Kidney epithelial cell (primary cell): Measurements from ENCODE around the gene NOS2. TPM values are rescaled to one million over a fixed set of nuclear protein-coding genes. Genes with fewer than 3 reads are reported as not detected.

Source experiments
- DNase-seq: peaks from one replicate; pipeline ENCODE4 v3.0.0-alpha.2; 2010; ENCODE audit warnings: low read depth
- H3K27me3 ChIP-seq: 2 replicates; pipeline ENCODE4 v1.6.0; 2011; ENCODE audit warnings: low read length; ENCODE audit not compliant: control insufficient read depth, insufficient read depth
- H3K36me3 ChIP-seq: 2 replicates; pipeline ENCODE4 v1.5.1; 2011; ENCODE audit warnings: low read length; ENCODE audit not compliant: control insufficient read depth, insufficient read depth
- H3K4me3 ChIP-seq: 2 replicates; pipeline ENCODE4 v1.5.1; 2011; ENCODE audit warnings: low read depth, mild to moderate bottlenecking, control low read depth, low read length
- total RNA-seq: library from RNA; depleted of rRNA; stranded (reverse); fragments of >200 nt; gene quantifications from 2 replicates; pipeline ENCODE4 v1.2.3, GENCODE V29; 2015
- TF ChIP-seq, protein P1 (sequence below): IDR thresholded peaks from 2 replicates; pipeline ENCODE4 v1.5.1; 2011; ENCODE audit warnings: mild to moderate bottlenecking, moderate library complexity, low read length, control low read depth, inconsistent platforms; ENCODE audit not compliant: insufficient read depth, poor library complexity, severe bottlenecking

The NOS2 gene
- total RNA-seq, 1 donor from 2014 or later, result 0.04 TPM

DNA sequence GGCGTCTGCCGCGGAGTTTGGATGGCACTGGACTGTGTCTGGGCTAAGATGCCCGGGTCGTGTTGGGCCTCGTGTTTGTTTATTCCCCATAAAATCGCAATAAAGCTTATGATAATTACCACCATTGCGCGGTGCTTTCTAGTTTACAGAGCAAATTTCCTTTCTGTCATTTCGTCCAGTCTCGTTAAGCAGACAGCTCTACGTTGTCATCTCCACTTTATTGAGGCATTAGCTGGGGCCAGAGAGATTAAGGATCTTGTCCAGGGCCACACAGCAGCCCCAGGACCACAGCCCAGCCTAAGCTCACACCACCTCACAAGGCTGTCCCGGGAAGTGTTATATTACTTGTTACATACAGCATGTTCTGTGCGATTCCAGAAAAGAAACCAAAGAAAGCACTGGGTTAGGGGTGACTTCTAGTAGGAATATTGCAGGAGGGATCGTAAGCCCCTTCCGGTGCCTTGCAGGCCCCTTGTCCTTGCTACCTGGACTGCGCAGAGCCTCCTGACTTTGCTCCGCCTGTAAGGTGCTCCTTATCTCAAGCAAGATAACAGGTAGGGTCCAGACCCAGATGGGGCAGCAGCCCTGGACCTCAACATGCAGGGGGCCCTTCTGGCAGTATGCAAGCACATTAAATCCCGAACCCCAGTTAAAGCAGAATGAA is 6.3 kb downstream of the NOS2 start:
- Histone ChIP-seq H3K4me3 (no peak overlapping the region), H3K36me3 (no peaks in the 10 kb centered on the region), H3K27me3 (peaks cover 34% of the 10 kb centered on the region)
- DNase-seq, result no peak
- TF ChIP-seq, protein P1, sequence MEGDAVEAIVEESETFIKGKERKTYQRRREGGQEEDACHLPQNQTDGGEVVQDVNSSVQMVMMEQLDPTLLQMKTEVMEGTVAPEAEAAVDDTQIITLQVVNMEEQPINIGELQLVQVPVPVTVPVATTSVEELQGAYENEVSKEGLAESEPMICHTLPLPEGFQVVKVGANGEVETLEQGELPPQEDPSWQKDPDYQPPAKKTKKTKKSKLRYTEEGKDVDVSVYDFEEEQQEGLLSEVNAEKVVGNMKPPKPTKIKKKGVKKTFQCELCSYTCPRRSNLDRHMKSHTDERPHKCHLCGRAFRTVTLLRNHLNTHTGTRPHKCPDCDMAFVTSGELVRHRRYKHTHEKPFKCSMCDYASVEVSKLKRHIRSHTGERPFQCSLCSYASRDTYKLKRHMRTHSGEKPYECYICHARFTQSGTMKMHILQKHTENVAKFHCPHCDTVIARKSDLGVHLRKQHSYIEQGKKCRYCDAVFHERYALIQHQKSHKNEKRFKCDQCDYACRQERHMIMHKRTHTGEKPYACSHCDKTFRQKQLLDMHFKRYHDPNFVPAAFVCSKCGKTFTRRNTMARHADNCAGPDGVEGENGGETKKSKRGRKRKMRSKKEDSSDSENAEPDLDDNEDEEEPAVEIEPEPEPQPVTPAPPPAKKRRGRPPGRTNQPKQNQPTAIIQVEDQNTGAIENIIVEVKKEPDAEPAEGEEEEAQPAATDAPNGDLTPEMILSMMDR, result no peak

DNA sequence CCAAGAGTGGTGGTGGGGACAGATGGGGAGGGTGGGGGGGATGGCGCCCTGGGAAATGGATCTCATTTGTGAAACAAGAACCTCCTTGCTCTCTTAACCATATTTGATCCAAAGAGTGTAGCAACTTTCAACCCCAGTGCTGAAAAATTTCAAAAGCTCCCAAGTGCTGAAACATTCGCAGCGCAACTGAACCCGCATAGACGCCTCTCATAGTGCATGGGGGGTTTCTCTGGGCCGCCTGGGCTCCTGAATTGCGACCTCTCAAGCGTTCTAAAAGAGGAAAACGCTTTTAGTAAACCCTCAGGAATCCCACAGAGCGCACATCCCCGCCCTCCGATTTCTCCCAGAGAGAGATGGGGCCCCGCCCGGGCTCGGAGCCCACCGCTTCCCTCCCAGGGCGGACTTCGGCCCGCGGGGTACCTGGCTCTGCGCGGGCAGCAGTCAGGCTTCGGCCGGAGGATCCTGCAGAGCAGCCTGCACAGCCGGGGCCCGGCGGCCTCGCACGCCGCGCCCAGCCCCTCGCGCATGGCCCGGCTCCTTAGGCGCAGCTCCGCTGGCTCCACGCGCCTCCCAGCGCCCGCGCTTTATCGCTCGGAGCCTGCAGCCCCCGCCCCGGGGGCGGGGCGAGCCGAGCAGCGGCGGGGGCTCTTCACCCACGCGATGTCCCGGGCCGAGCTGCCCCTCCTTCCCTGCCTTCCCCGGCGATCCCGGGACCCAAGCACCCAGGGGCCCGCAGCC is 7.0 kb downstream of the NOS2 start:
- TF ChIP-seq, protein P1, result no peak
- no peak for DNase-seq
- Histone ChIP-seq H3K4me3 (no peak overlapping the region), H3K36me3 (no peaks in the 10 kb centered on the region), H3K27me3 (peaks cover 34% of the 10 kb centered on the region)

DNA sequence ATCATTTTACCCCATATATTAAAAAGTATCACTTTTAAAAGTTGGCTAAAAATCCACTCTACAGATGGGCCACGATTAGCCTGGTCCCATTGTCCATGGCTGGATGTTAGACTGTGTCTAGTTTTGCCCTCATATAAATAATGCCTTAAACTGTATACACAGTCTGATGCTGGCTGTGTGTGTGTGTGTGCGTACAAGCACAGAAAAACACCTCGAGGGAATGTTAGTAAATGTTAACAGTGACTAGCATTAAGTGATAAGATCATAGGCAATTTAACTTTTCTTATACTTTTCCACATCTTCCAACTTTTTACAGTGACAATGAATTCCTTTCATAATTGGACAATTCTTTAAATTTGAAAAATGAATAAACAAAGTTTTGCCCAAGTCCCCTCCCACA is 8.2 kb downstream of the NOS2 start:
- TF ChIP-seq, protein P1, result no peak
- no peak for DNase-seq
- Histone ChIP-seq H3K4me3 (no peak overlapping the region), H3K27me3 (peaks cover 34% of the 10 kb centered on the region), H3K36me3 (no peaks in the 10 kb centered on the region)

DNA sequence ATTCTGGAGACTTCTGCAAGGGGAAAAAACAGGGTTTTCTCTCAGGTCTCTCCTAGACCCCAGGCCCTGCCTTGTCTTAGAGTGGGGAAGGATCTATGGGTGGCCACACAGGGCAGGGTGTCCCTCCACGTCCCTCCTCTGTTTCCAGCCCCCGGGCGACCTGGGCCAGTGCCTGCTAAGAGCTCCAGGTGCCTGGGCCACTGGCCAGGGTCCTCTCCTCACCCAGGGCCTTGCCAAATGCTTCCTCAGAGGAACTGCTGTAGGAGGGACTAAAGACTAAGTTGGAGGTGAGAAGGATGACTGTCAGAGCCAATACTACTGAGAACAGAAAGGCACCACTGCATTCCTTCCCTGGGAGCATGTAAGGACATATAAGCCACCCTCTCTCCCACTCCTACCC is 11.4 kb downstream of the NOS2 start:
- TF ChIP-seq, protein P1, result no peak
- no peak for DNase-seq
- Histone ChIP-seq H3K36me3 (no peaks in the 10 kb centered on the region), H3K4me3 (no peak overlapping the region), H3K27me3 (peaks cover 14% of the 10 kb centered on the region)

DNA sequence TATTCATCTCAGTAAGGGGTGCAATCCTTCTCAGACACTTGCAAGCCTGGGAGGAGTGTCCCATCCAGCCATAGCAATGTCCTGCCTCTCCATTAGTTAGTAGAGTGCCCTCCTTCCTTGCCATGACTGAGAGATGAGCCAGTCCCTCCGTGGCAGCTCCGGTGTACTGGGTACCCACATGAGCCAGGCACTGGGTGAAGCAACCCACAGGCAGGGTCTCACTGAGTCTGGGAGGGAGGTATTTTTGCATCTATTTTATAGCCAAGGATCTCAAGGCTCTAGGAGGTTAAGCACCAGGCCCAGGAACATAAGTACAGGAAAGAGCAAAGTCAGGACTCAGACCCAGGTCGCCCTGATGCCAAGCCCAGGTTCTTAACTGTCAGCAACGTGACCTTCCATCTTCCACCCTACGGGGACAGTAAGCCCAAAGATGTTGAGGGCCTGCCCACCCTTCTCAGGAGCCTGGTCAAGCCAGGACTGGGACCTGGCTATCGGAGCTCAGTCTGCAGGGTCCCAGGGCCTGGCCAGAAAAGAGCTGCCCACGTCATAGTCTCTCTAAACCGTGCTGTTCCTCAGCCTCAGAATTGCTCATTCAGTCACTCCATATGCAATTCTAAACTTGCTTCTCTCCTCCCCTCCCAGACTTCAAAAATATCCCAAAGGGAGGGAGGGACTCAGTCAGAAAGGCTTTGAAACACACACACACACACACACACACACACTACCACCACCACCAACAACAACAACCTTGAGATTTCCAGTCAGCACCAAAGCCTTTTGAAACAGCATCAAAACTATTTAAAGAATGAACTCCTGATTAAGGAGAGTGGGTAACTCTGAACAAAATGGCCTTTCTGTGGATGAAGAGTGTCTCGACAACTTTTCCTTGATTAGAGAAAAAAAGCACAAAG is 16.6 kb downstream of the NOS2 start:
- TF ChIP-seq, protein P1, result no peak
- H3K27me3 ChIP-seq, result no peaks in the 10 kb centered on the region
- no peak overlapping the region for H3K4me3 ChIP-seq
- no peaks in the 10 kb centered on the region for H3K36me3 ChIP-seq
- no peak for DNase-seq
